Erythroblast (primary cell): ENCODE results near the gene CUEDC2.
"Not testable (repeated sequence)": the region's sequence is repeated elsewhere in the genome, so short reads cannot be mapped to it uniquely, and the experiment has no call there.

Experiments used
- DNase-seq, 2 experiments: peaks; one replicate each; lab custom pipeline; 2025; lab: John Stamatoyannopoulos, UW
- GATA1 ChIP-seq: IDR thresholded peaks from 2 replicates; pipeline ENCODE4 v1.6.1; 2011; ENCODE audit warnings: low read depth, mild to moderate bottlenecking, control low read depth, low read length, moderate library complexity
- POLR2A ChIP-seq: IDR thresholded peaks from 2 replicates; pipeline ENCODE4 v1.6.1; 2011; ENCODE audit warnings: mild to moderate bottlenecking, low read length

CUEDC2 gene

GRCh38 chr10:102461187-102462054 lies 29.0 kb upstream of the CUEDC2 start:
- peak; percentile 91 to 95 for DNase-seq
- TF ChIP-seq GATA1 (no peak), POLR2A (no peak)

- TF ChIP-seq GATA1: no peak
- TF ChIP-seq POLR2A: no peak
- DNase-seq: no peak
Measured at GRCh38 chr10:102460836-102461186, 28.4 kb upstream of the CUEDC2 start.

GRCh38 chr10:102458656-102459055 lies 26.3 kb upstream of the CUEDC2 start:
- TF ChIP-seq POLR2A (no peak), GATA1 (no peak)
- DNase-seq: no peak

GRCh38 chr10:102457591-102458150 lies 25.3 kb upstream of the CUEDC2 start:
- DNase-seq: no peak
- TF ChIP-seq GATA1: no peak
- TF ChIP-seq POLR2A: no peak

GRCh38 chr10:102455893-102456471 lies 23.6 kb upstream of the CUEDC2 start:
- TF ChIP-seq GATA1: no peak
- TF ChIP-seq POLR2A: peak; percentile 32
- peak; percentile 78 to 89 for DNase-seq

- not testable (repeated sequence) for DNase-seq
Measured at GRCh38 chr10:102454662-102455487, 22.5 kb upstream of the CUEDC2 start.

GRCh38 chr10:102453502-102453901 lies 21.1 kb upstream of the CUEDC2 start:
- no peak for DNase-seq
- TF ChIP-seq GATA1 (no peak), POLR2A (no peak)

- DNase-seq: peak; percentile 63 to 87
- no peak for TF ChIP-seq GATA1
- no peak for TF ChIP-seq POLR2A
Measured at GRCh38 chr10:102452672-102453340, 20.4 kb upstream of the CUEDC2 start.

GRCh38 chr10:102451105-102451969 lies 19.0 kb upstream of the CUEDC2 start, which contains the start of gene C10orf95:
C10orf95 (minus strand) TSS chr10:102451543; CDS start chr10:102451093, 450 bp downstream.
- TF ChIP-seq POLR2A: no peak
- no peak for DNase-seq

- TF ChIP-seq POLR2A: peak; percentile 86
- no peak for TF ChIP-seq GATA1
- peak; percentile 91 to 92 for DNase-seq
Measured at GRCh38 chr10:102450374-102451104, 18.2 kb upstream of the CUEDC2 start.

- DNase-seq: no peak
- TF ChIP-seq POLR2A (no peak), GATA1 (no peak)
Measured at GRCh38 chr10:102450124-102450373, 17.7 kb upstream of the CUEDC2 start.

GRCh38 chr10:102449321-102450123 lies 17.1 kb upstream of the CUEDC2 start:
- DNase-seq: peak; percentile 85 to 87
- TF ChIP-seq GATA1: no peak
- TF ChIP-seq POLR2A: no peak
